MM.1S (cell line): Measurements from ENCODE around the gene HSPA1A.

ENCODE experiments used
- CTCF ChIP-seq: fragments of 300-600 bp; sonication (generic); IDR thresholded peaks from 2 replicates; pipeline ENCODE4 v1.5.1; 2016; ENCODE audit warnings: antibody characterized with exemption, low read length, mixed read lengths
- EZH2 ChIP-seq: fragments of 300-600 bp; sonication (generic); optimal IDR thresholded peaks from 2 replicates; pipeline ENCODE3; 2017; ENCODE audit warnings: low read depth, mild to moderate bottlenecking, antibody characterized with exemption, low read length, mixed read lengths
- EZH2phosphoT487 ChIP-seq: fragments of 300-600 bp; sonication (generic); IDR thresholded peaks from 2 replicates; pipeline ENCODE4 v1.6.1; 2018; ENCODE audit warnings: antibody characterized with exemption, low read length

- TF ChIP-seq EZH2phosphoT487 (no peak), CTCF (no peak), EZH2 (no peak)
Measured at GRCh38 chr6:31794294-31794865, 21.0 kb upstream of the HSPA1A start.
